ENCODE data around the gene ST7.

DNA sequence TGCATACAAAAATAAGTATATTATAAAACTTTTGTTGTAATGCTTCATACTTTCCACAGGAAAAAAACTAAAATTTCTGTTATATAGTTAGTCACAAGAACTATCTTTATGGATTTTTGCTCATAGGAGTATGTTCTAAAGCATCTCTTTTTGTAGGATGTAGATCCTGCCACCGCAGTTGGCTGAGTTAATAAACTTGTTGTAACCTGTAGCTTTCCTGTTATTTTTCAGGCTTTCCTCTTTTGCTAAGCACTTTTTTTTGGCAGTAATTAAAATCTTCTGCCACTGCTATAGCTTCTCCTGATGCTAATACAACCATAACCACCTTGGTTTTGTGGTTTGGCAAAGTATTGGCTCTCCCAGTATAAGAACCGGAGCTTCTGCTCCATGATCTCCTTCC, 309.2 kb downstream of the ST7 start:
- TF ChIP-seq EZH2phosphoT487 (IDR thresholded peaks at IDR 0.05; ENCODE audit: low read depth, severe bottlenecking, unreplicated experiment) (no peak), CTCF (IDR thresholded peaks at IDR 0.05; ENCODE audit: poor library complexity) (no peak)

Data from hepatocyte (in vitro differentiated cells).